Activated naive CD8-positive, alpha-beta T cell treated with anti-CD3 and anti-CD28 coated beads, Interleukin-2, amount 10 ng/mL, durations not matched to agents 7 days and 5 days (primary cell): ENCODE data around the gene ATP8A2. TPM values are rescaled to one million over a fixed set of nuclear protein-coding genes. Genes with fewer than 3 reads are reported as not detected.

ENCODE experiments used
- ATAC-seq: fragments of 150-1000 bp; cut with Tn5 transposase; one replicate; pipeline ENCODE4 v1.10.0; 2021; ENCODE audit warnings: low read depth, moderate library complexity
- POLR2A ChIA-PET: fragments of 350-600 bp; sonication (Branson Sonifier 250); formaldehyde crosslinking; loops from one replicate; lab custom pipeline; 2021; ENCODE audit warnings: antibody characterized with exemption; lab: Charles Lee
- DNase-seq: peaks from one replicate; pipeline ENCODE4 v3.0.0; 2021
- H3K27ac Mint-ChIP-seq: one replicate; pipeline ENCODE4 v1.8.0; 2022; ENCODE audit warnings: mild to moderate bottlenecking, mixed read lengths
- H3K27me3 Mint-ChIP-seq: one replicate; pipeline ENCODE4 v1.8.0; 2022; ENCODE audit warnings: mild to moderate bottlenecking, moderate library complexity, mixed read lengths
- H3K36me3 Mint-ChIP-seq: one replicate; pipeline ENCODE4 v1.8.0; 2021; ENCODE audit warnings: mild to moderate bottlenecking, mixed read lengths
- H3K4me1 Mint-ChIP-seq: one replicate; pipeline ENCODE4 v1.8.0; 2021; ENCODE audit warnings: mixed read lengths
- H3K4me3 Mint-ChIP-seq: one replicate; pipeline ENCODE4 v1.8.0; 2022; ENCODE audit warnings: mild to moderate bottlenecking, moderate library complexity, mixed read lengths
- H3K9me3 Mint-ChIP-seq: one replicate; pipeline ENCODE4 v1.8.0; 2021; ENCODE audit warnings: mixed read lengths
- total RNA-seq, 2 experiments: library from RNA; stranded (reverse); gene quantifications; one replicate each; pipeline ENCODE4 v1.2.3, GENCODE V29; 2021

ATP8A2 gene
- total RNA-seq, 2 experiments from 2014 or later, result 1.4 to 1.7 TPM

- ATAC-seq (no peak), DNase-seq (no peak)
- Mint-ChIP-seq H3K27me3 (peaks cover 84% of the 10 kb centered on the region), H3K9me3 (no peaks in the 10 kb centered on the region), H3K27ac (no peak overlapping the region), H3K4me3 (peak overlapping the region; percentile 77), H3K36me3 (no peaks in the 10 kb centered on the region), H3K4me1 (peaks cover 9% of the 10 kb centered on the region)
- POLR2A ChIA-PET, result no interaction called here
Observed at GRCh38 chr13:25371158-25371874, 458 bp upstream of the ATP8A2 start.

- DNase-seq (peak; percentile 34), ATAC-seq (peak; percentile 39)
- H3K27me3 Mint-ChIP-seq, result peaks cover 78% of the 10 kb centered on the region
- H3K36me3 Mint-ChIP-seq, result no peaks in the 10 kb centered on the region
- POLR2A ChIA-PET, result no interaction called here
- no peaks in the 10 kb centered on the region for H3K9me3 Mint-ChIP-seq
- no peak overlapping the region for H3K4me3 Mint-ChIP-seq
- peaks cover 9% of the 10 kb centered on the region for H3K4me1 Mint-ChIP-seq
- no peak overlapping the region for H3K27ac Mint-ChIP-seq
Observed at GRCh38 chr13:25372284-25373081, 709 bp downstream of the ATP8A2 start.

GRCh38 chr13:25375727-25376358, 4.1 kb downstream of the ATP8A2 start:
- no peaks in the 10 kb centered on the region for H3K9me3 Mint-ChIP-seq
- DNase-seq (no peak), ATAC-seq (no peak)
- no peak overlapping the region for H3K4me3 Mint-ChIP-seq
- peaks cover 60% of the 10 kb centered on the region for H3K27me3 Mint-ChIP-seq
- no peaks in the 10 kb centered on the region for H3K36me3 Mint-ChIP-seq
- peaks cover 9% of the 10 kb centered on the region for H3K4me1 Mint-ChIP-seq
- H3K27ac Mint-ChIP-seq, result no peak overlapping the region
- POLR2A ChIA-PET, result no interaction called here

GRCh38 chr13:25377244-25377962, 5.6 kb downstream of the ATP8A2 start:
- no peak overlapping the region for H3K27ac Mint-ChIP-seq
- no peaks in the 10 kb centered on the region for H3K9me3 Mint-ChIP-seq
- H3K4me1 Mint-ChIP-seq, result peaks cover 4% of the 10 kb centered on the region
- DNase-seq (no peak), ATAC-seq (no peak)
- peaks cover 58% of the 10 kb centered on the region for H3K27me3 Mint-ChIP-seq
- H3K4me3 Mint-ChIP-seq, result no peak overlapping the region
- POLR2A ChIA-PET, result no interaction called here
- no peaks in the 10 kb centered on the region for H3K36me3 Mint-ChIP-seq

GRCh38 chr13:25378528-25378927, 6.8 kb downstream of the ATP8A2 start:
- Mint-ChIP-seq H3K9me3 (no peaks in the 10 kb centered on the region), H3K27me3 (peaks cover 55% of the 10 kb centered on the region), H3K27ac (no peak overlapping the region), H3K36me3 (no peaks in the 10 kb centered on the region), H3K4me3 (no peak overlapping the region), H3K4me1 (peaks cover 4% of the 10 kb centered on the region)
- DNase-seq, result no peak
- POLR2A ChIA-PET, result no interaction called here
- ATAC-seq, result no peak

GRCh38 chr13:25379011-25379410, 7.2 kb downstream of the ATP8A2 start:
- DNase-seq, result no peak
- no peak for ATAC-seq
- H3K4me3 Mint-ChIP-seq, result no peak overlapping the region
- H3K9me3 Mint-ChIP-seq, result no peaks in the 10 kb centered on the region
- no peak overlapping the region for H3K27ac Mint-ChIP-seq
- no peaks in the 10 kb centered on the region for H3K36me3 Mint-ChIP-seq
- H3K4me1 Mint-ChIP-seq, result peaks cover 4% of the 10 kb centered on the region
- POLR2A ChIA-PET, result no interaction called here
- H3K27me3 Mint-ChIP-seq, result peaks cover 53% of the 10 kb centered on the region

- H3K27me3 Mint-ChIP-seq, result peaks cover 53% of the 10 kb centered on the region
- H3K27ac Mint-ChIP-seq, result no peak overlapping the region
- ATAC-seq, result no peak
Observed at GRCh38 chr13:25380082-25380481, 8.3 kb downstream of the ATP8A2 start.

GRCh38 chr13:25380741-25381324, 9.1 kb downstream of the ATP8A2 start:
- Mint-ChIP-seq H3K27me3 (peaks cover 47% of the 10 kb centered on the region), H3K4me3 (no peak overlapping the region), H3K27ac (no peak overlapping the region), H3K4me1 (no peaks in the 10 kb centered on the region), H3K9me3 (no peaks in the 10 kb centered on the region), H3K36me3 (no peaks in the 10 kb centered on the region)
- ATAC-seq (no peak), DNase-seq (no peak)
- POLR2A ChIA-PET, result no interaction called here

More at GRCh38 chr13:25380082-25380481, 8.3 kb downstream of the ATP8A2 start:
- Mint-ChIP-seq H3K4me3 (no peak overlapping the region), H3K36me3 (no peaks in the 10 kb centered on the region), H3K4me1 (peaks cover 3% of the 10 kb centered on the region), H3K9me3 (no peaks in the 10 kb centered on the region)
- POLR2A ChIA-PET, result no interaction called here
- no peak for DNase-seq

- ATAC-seq (no peak), DNase-seq (no peak)
- Mint-ChIP-seq H3K27me3 (peaks cover 41% of the 10 kb centered on the region), H3K4me3 (no peak overlapping the region), H3K27ac (no peak overlapping the region), H3K9me3 (no peaks in the 10 kb centered on the region), H3K36me3 (no peaks in the 10 kb centered on the region), H3K4me1 (no peaks in the 10 kb centered on the region)
- POLR2A ChIA-PET, result no interaction called here
Observed at GRCh38 chr13:25384758-25385410, 13.1 kb downstream of the ATP8A2 start.

- H3K36me3 Mint-ChIP-seq, result no peaks in the 10 kb centered on the region
- DNase-seq, result no peak
- H3K27me3 Mint-ChIP-seq, result peaks cover 20% of the 10 kb centered on the region
- POLR2A ChIA-PET, result no interaction called here
- no peaks in the 10 kb centered on the region for H3K4me1 Mint-ChIP-seq
- H3K4me3 Mint-ChIP-seq, result no peak overlapping the region
- ATAC-seq, result no peak
- no peak overlapping the region for H3K27ac Mint-ChIP-seq
- H3K9me3 Mint-ChIP-seq, result no peaks in the 10 kb centered on the region
Observed at GRCh38 chr13:25391932-25392331, 20.2 kb downstream of the ATP8A2 start.

- Mint-ChIP-seq H3K27ac (no peak overlapping the region), H3K4me1 (no peaks in the 10 kb centered on the region), H3K9me3 (no peaks in the 10 kb centered on the region), H3K27me3 (peaks cover 16% of the 10 kb centered on the region), H3K36me3 (no peaks in the 10 kb centered on the region), H3K4me3 (no peak overlapping the region)
- POLR2A ChIA-PET, result no interaction called here
- ATAC-seq (no peak), DNase-seq (no peak)
Observed at GRCh38 chr13:25394402-25395060, 22.8 kb downstream of the ATP8A2 start.

- no peak for ATAC-seq
- H3K27me3 Mint-ChIP-seq, result peaks cover 16% of the 10 kb centered on the region
- H3K4me3 Mint-ChIP-seq, result no peak overlapping the region
- no peaks in the 10 kb centered on the region for H3K9me3 Mint-ChIP-seq
- POLR2A ChIA-PET, result no interaction called here
- no peak for DNase-seq
- no peak overlapping the region for H3K27ac Mint-ChIP-seq
- no peaks in the 10 kb centered on the region for H3K36me3 Mint-ChIP-seq
- no peaks in the 10 kb centered on the region for H3K4me1 Mint-ChIP-seq
Observed at GRCh38 chr13:25397763-25398162, 26.0 kb downstream of the ATP8A2 start.
